ENCODE results near the gene RPTOR. TPM values are rescaled to one million over a fixed set of nuclear protein-coding genes. Genes with fewer than 3 reads are reported as not detected.

RPTOR gene
- total and polyA plus RNA-seq, 3 experiments from 2014 or later, result 7.9 to 69.4 (median 63.9) TPM

DNA sequence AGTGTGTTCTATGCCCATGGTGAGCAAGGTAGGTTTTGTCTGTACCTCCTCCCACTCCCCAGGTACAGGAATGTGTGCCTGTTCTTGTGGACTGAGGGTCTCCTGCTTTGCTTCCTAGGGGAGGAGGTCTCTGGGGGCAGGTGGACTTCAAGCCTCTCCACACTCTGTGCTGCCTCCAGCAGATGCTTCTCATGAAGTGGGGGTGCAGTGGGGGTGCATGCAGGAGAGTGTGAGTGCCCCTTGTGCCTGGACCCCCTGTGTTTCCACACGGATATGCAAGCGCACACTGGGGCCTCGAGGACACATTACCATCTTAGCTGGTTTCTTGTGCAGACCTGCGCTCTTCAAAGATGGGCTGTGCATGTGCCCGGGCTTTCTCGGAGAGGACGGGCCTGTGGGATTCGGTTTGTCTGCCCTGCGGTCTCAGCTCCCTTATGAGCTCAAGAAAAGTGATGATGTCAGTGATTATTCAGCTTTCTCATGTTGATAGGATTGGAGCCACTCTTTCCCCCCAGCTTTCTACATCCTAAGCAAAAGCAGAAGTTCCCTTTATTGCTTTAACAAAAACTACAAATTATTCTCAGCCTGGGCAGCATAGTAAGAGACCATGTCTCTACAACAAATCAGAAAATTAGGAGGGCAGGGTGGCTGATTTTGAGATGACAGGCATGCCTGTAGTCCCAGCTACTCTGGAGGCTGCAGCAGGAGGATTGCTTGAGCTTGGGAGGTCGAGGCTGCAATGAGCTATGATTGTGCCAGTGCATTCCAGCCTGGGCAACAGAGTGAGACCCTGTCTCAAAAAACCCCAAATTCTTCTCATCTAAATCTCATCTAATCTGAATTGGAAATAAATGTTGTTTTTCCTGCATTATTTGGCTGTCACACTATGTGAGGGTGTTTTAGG lies 86.8 kb downstream of the RPTOR start:
- Histone ChIP-seq H3K27ac (ENCODE audit: low read depth, low read length) (no peak overlapping the region), H3K36me3 (ENCODE audit: insufficient read depth, low read length) (no peaks in the 10 kb centered on the region), H3K4me3 (ENCODE audit: low read length) (no peak overlapping the region), H3K4me1 (ENCODE audit: insufficient read depth, low read length) (no peaks in the 10 kb centered on the region), H3K9me3 (ENCODE audit: low read length) (no peaks in the 10 kb centered on the region), H3K27me3 (ENCODE audit: insufficient read depth, low read length, poor library complexity, severe bottlenecking) (no peaks in the 10 kb centered on the region)
- Mint-ChIP-seq H3K4me3 (no peak overlapping the region), H3K27me3 (peaks cover 0 to 2% of the 10 kb centered on the region in 2 donors), H3K27ac (peak overlapping the region in 5 of 8 donors; percentile 25 to 75 (median 65)), H3K9me3 (no peaks in the 10 kb centered on the region), H3K4me1 (peaks cover 7 to 22% (median 14%) of the 10 kb centered on the region in 3 donors), H3K36me3 (peaks cover 4 to 16% (median 6%) of the 10 kb centered on the region in 3 donors)
- CTCF ChIA-PET, result no interaction called here
- POLR2A ChIA-PET, result no interaction called here
- no peak for DNase-seq

- H3K27me3 ChIP-seq (ENCODE audit: insufficient read depth, low read length, poor library complexity, severe bottlenecking), result no peaks in the 10 kb centered on the region
- no peak for DNase-seq
- no peaks in the 10 kb centered on the region for H3K9me3 ChIP-seq (ENCODE audit: low read length)
- H3K4me1 ChIP-seq (ENCODE audit: insufficient read depth, low read length), result no peaks in the 10 kb centered on the region
- Mint-ChIP-seq H3K36me3 (peaks cover 0 to 13% (median 3%) of the 10 kb centered on the region in 3 donors), H3K4me3 (no peak overlapping the region), H3K27me3 (peaks cover 0 to 2% of the 10 kb centered on the region in 2 donors), H3K4me1 (peaks cover 7 to 29% (median 14%) of the 10 kb centered on the region in 3 donors), H3K9me3 (no peaks in the 10 kb centered on the region), H3K27ac (peak overlapping the region in 3 of 8 donors; percentile 37 to 84 (median 68))
- ChIA-PET POLR2A (no interaction called here), CTCF (no interaction called here)
- H3K36me3 ChIP-seq (ENCODE audit: insufficient read depth, low read length), result no peaks in the 10 kb centered on the region
- H3K27ac ChIP-seq (ENCODE audit: low read depth, low read length), result no peak overlapping the region
- no peak overlapping the region for H3K4me3 ChIP-seq (ENCODE audit: low read length)
These were observed 87.5 kb downstream of the RPTOR start for GRCh38 chr17:80632046-80632581.

GRCh38 chr17:80633207-80633606 lies 88.6 kb downstream of the RPTOR start:
- H3K27ac Mint-ChIP-seq, result no peak overlapping the region
- peaks cover 0 to 8% (median 2%) of the 10 kb centered on the region in 3 donors for H3K36me3 Mint-ChIP-seq
- Histone ChIP-seq H3K4me1 (ENCODE audit: insufficient read depth, low read length) (no peaks in the 10 kb centered on the region), H3K27me3 (ENCODE audit: insufficient read depth, low read length, poor library complexity, severe bottlenecking) (no peaks in the 10 kb centered on the region), H3K27ac (ENCODE audit: low read depth, low read length) (no peak overlapping the region), H3K4me3 (ENCODE audit: low read length) (no peak overlapping the region), H3K9me3 (ENCODE audit: low read length) (no peaks in the 10 kb centered on the region), H3K36me3 (ENCODE audit: insufficient read depth, low read length) (no peaks in the 10 kb centered on the region)
- H3K27me3 Mint-ChIP-seq, result peaks cover 0 to 2% of the 10 kb centered on the region in 2 donors
- CTCF ChIA-PET, result no interaction called here
- POLR2A ChIA-PET, result no interaction called here
- H3K9me3 Mint-ChIP-seq, result no peaks in the 10 kb centered on the region
- peaks cover 9 to 32% (median 14%) of the 10 kb centered on the region in 3 donors for H3K4me1 Mint-ChIP-seq
- DNase-seq, result no peak
- no peak overlapping the region for H3K4me3 Mint-ChIP-seq

DNA sequence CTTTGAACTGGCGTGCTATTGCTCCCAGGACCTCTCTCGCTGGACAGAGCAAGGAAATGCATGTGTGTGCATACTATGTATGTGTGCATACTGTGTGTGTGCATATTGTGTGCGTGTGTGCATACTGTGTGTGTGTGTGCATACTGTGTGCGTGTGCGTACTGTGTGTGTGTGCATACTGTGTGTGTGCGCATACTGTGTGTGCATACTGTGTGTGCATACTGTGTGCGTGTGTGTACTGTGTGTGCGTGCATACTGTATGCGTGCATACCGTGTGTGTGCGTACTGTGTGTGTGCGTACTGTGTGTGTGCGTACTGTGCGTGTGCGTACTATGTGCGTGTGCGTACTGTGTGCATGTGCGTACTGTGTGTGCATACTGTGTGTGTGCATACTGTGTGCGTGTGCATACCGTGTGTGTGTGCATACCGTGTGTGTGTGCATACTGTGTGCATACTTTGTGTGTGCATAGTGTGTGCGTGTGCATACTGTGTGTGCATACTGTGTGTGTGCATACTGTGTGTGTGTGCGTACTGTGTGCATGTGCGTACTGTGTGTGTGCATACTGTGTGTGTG lies 89.4 kb downstream of the RPTOR start:
- POLR2A ChIA-PET, result no interaction called here
- no peak overlapping the region for H3K4me3 Mint-ChIP-seq
- Histone ChIP-seq H3K9me3 (ENCODE audit: low read length) (no peaks in the 10 kb centered on the region), H3K4me3 (ENCODE audit: low read length) (no peak overlapping the region), H3K36me3 (ENCODE audit: insufficient read depth, low read length) (no peaks in the 10 kb centered on the region), H3K4me1 (ENCODE audit: insufficient read depth, low read length) (no peaks in the 10 kb centered on the region), H3K27ac (ENCODE audit: low read depth, low read length) (no peak overlapping the region), H3K27me3 (ENCODE audit: insufficient read depth, low read length, poor library complexity, severe bottlenecking) (no peaks in the 10 kb centered on the region)
- CTCF ChIA-PET, result no interaction called here
- DNase-seq, result no peak
- peaks cover 0 to 2% of the 10 kb centered on the region in 2 donors for H3K27me3 Mint-ChIP-seq
- H3K27ac Mint-ChIP-seq, result peak overlapping the region in 2 of 8 donors; percentile 56 to 58
- H3K9me3 Mint-ChIP-seq, result no peaks in the 10 kb centered on the region
- H3K36me3 Mint-ChIP-seq, result peaks cover 0 to 6% (median 4%) of the 10 kb centered on the region in 3 donors
- peaks cover 9 to 32% (median 14%) of the 10 kb centered on the region in 3 donors for H3K4me1 Mint-ChIP-seq

- H3K27me3 ChIP-seq (ENCODE audit: insufficient read depth, low read length, poor library complexity, severe bottlenecking), result no peaks in the 10 kb centered on the region
- peaks cover 8 to 30% (median 20%) of the 10 kb centered on the region in 3 donors for H3K4me1 Mint-ChIP-seq
- peak overlapping the region in 2 of 8 donors; percentile 43 to 51 for H3K27ac Mint-ChIP-seq
- no peaks in the 10 kb centered on the region for H3K9me3 ChIP-seq (ENCODE audit: low read length)
- ChIA-PET POLR2A (no interaction called here), CTCF (no interaction called here)
- H3K4me3 Mint-ChIP-seq, result peak overlapping the region in 2 of 7 donors; percentile 8 to 41
- H3K36me3 ChIP-seq (ENCODE audit: insufficient read depth, low read length), result no peaks in the 10 kb centered on the region
- H3K4me1 ChIP-seq (ENCODE audit: insufficient read depth, low read length), result no peaks in the 10 kb centered on the region
- no peaks in the 10 kb centered on the region for H3K9me3 Mint-ChIP-seq
- H3K27me3 Mint-ChIP-seq, result peaks cover 0 to 2% of the 10 kb centered on the region in 2 donors
- H3K27ac ChIP-seq (ENCODE audit: low read depth, low read length), result no peak overlapping the region
- DNase-seq, result no peak
- H3K4me3 ChIP-seq (ENCODE audit: low read length), result no peak overlapping the region
- H3K36me3 Mint-ChIP-seq, result peaks cover 0 to 7% (median 4%) of the 10 kb centered on the region in 3 donors
These were observed 91.9 kb downstream of the RPTOR start for GRCh38 chr17:80636361-80637018.

DNA sequence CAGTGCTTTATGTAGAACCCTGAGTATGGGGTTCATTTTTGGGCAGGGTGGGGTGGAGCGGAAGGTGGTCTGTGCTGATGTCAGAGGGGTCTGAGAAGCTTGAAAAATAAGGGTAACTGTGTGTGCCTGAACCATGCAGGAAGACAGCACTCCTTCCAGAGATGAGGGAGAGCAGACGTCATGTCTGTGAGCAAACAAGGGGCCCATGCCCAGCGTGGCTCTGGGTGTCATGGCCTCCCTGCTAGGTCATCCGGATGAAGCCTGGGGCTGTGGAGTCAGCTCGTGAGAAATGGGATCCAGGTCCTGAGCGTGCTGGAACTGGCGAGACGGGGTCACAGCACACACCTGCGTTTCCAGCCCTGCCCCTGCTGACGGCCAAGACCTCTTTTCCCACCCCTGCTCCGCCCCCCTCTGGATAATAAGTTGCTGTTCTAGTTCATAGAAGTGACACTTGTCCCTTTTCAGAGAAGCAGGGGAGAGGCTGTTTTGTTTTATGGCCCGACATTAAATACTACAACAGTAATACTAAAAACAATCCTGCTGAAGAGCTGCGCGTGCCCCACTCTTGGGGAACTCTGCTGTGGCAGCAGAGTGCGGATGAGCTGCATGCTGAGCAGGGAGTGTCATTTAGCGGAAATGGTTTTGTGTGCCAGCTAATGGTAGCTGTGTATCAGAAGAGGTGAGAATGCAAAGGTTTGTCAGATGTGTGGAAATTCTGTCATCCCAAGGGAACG lies 92.6 kb downstream of the RPTOR start:
- Histone ChIP-seq H3K4me1 (ENCODE audit: insufficient read depth, low read length) (no peaks in the 10 kb centered on the region), H3K27me3 (ENCODE audit: insufficient read depth, low read length, poor library complexity, severe bottlenecking) (no peaks in the 10 kb centered on the region), H3K9me3 (ENCODE audit: low read length) (no peaks in the 10 kb centered on the region), H3K27ac (ENCODE audit: low read depth, low read length) (no peak overlapping the region), H3K4me3 (ENCODE audit: low read length) (no peak overlapping the region), H3K36me3 (ENCODE audit: insufficient read depth, low read length) (no peaks in the 10 kb centered on the region)
- Mint-ChIP-seq H3K4me1 (peaks cover 7 to 28% (median 15%) of the 10 kb centered on the region in 3 donors), H3K9me3 (no peaks in the 10 kb centered on the region), H3K27me3 (peaks cover 0 to 2% of the 10 kb centered on the region in 2 donors), H3K27ac (peak overlapping the region in 2 of 8 donors; percentile 6 to 51), H3K36me3 (peaks cover 0 to 7% (median 4%) of the 10 kb centered on the region in 3 donors), H3K4me3 (peak overlapping the region in 1 of 7 donors; percentile 41)
- DNase-seq, result no peak
- ChIA-PET POLR2A (no interaction called here), CTCF (no interaction called here)

- peaks cover 3% of the 10 kb centered on the region for H3K4me1 ChIP-seq (ENCODE audit: insufficient read depth, low read length)
- H3K27ac ChIP-seq (ENCODE audit: low read depth, low read length), result no peak overlapping the region
- H3K9me3 Mint-ChIP-seq, result no peaks in the 10 kb centered on the region
- H3K4me3 Mint-ChIP-seq, result no peak overlapping the region
- H3K27me3 ChIP-seq (ENCODE audit: insufficient read depth, low read length, poor library complexity, severe bottlenecking), result no peaks in the 10 kb centered on the region
- CTCF ChIA-PET, result no interaction called here
- no peaks in the 10 kb centered on the region for H3K36me3 ChIP-seq (ENCODE audit: insufficient read depth, low read length)
- peaks cover 7 to 23% (median 8%) of the 10 kb centered on the region in 3 donors for H3K4me1 Mint-ChIP-seq
- H3K27ac Mint-ChIP-seq, result peak overlapping the region in 2 of 8 donors; percentile 29 to 63
- no peak overlapping the region for H3K4me3 ChIP-seq (ENCODE audit: low read length)
- POLR2A ChIA-PET, result no interaction called here
- no peak for DNase-seq
- no peaks in the 10 kb centered on the region for H3K9me3 ChIP-seq (ENCODE audit: low read length)
- peaks cover 0 to 2% of the 10 kb centered on the region in 2 donors for H3K27me3 Mint-ChIP-seq
- H3K36me3 Mint-ChIP-seq, result peaks cover 0 to 17% (median 10%) of the 10 kb centered on the region in 3 donors
These were observed 95.0 kb downstream of the RPTOR start for GRCh38 chr17:80639658-80640057.

Measured in CD8-positive, alpha-beta memory T cell (primary cell).